Progenitor cell of endocrine pancreas (in vitro differentiated cells): ENCODE data around the gene SEMA3G. TPM values are rescaled to one million over a fixed set of nuclear protein-coding genes. Genes with fewer than 3 reads are reported as not detected.

Experiments used
- DNase-seq: peaks from one replicate; pipeline ENCODE4 v3.0.0; 2021; ENCODE audit warnings: low spot score; ENCODE audit not compliant: unreplicated experiment
- H3K27ac Mint-ChIP-seq: 2 replicates; pipeline ENCODE4 v1.8.0; 2021; ENCODE audit warnings: mild to moderate bottlenecking, moderate library complexity, mixed read lengths
- H3K27me3 Mint-ChIP-seq: 2 replicates; pipeline ENCODE4 v1.8.0; 2021; ENCODE audit warnings: mixed read lengths
- H3K36me3 Mint-ChIP-seq: 2 replicates; pipeline ENCODE4 v1.8.0; 2022; ENCODE audit warnings: mixed read lengths; ENCODE audit not compliant: insufficient read depth
- H3K4me1 Mint-ChIP-seq: 2 replicates; pipeline ENCODE4 v1.8.0; 2021; ENCODE audit warnings: low read depth, mixed read lengths
- H3K4me3 Mint-ChIP-seq: 2 replicates; pipeline ENCODE4 v1.8.0; 2021; ENCODE audit warnings: low read depth, mild to moderate bottlenecking, moderate library complexity, mixed read lengths
- H3K9me3 Mint-ChIP-seq: 2 replicates; pipeline ENCODE4 v1.8.0; 2021; ENCODE audit warnings: low read depth, mixed read lengths
- CTCF ChIP-seq: fragments of 200-600 bp; sonication (generic); IDR thresholded peaks from one replicate; pipeline ENCODE4 v1.5.0; 2021; ENCODE audit warnings: antibody characterized with exemption, mild to moderate bottlenecking; ENCODE audit not compliant: unreplicated experiment
- total RNA-seq: library from RNA; stranded (reverse); gene quantifications from 2 replicates; pipeline ENCODE4 v1.2.1, GENCODE V29; 2021

The SEMA3G gene
- total RNA-seq, 1 donor from 2014 or later, result 0.79 TPM

GRCh38 chr3:52415800-52416199, 29.1 kb downstream of the SEMA3G start:
- no peak for DNase-seq
- H3K27me3 Mint-ChIP-seq, result no peaks in the 10 kb centered on the region
- H3K27ac Mint-ChIP-seq, result no peak overlapping the region
- peaks cover 10% of the 10 kb centered on the region for H3K4me1 Mint-ChIP-seq
- no peak for TF ChIP-seq CTCF
- H3K36me3 Mint-ChIP-seq, result peaks cover 1% of the 10 kb centered on the region
- H3K4me3 Mint-ChIP-seq, result no peak overlapping the region
- no peaks in the 10 kb centered on the region for H3K9me3 Mint-ChIP-seq

GRCh38 chr3:52408466-52408865, 36.4 kb downstream of the SEMA3G start:
- TF ChIP-seq CTCF, result no peak
- DNase-seq, result no peak
- Mint-ChIP-seq H3K4me1 (peaks cover 22% of the 10 kb centered on the region), H3K36me3 (peaks cover 6% of the 10 kb centered on the region), H3K4me3 (peak overlapping the region; percentile 82), H3K27ac (peak overlapping the region; percentile 94), H3K27me3 (no peaks in the 10 kb centered on the region), H3K9me3 (no peaks in the 10 kb centered on the region)

- Mint-ChIP-seq H3K36me3 (peaks cover 7% of the 10 kb centered on the region), H3K9me3 (no peaks in the 10 kb centered on the region), H3K4me1 (peaks cover 22% of the 10 kb centered on the region), H3K4me3 (peak overlapping the region; percentile 82), H3K27ac (no peak overlapping the region), H3K27me3 (no peaks in the 10 kb centered on the region)
- DNase-seq, result no peak
- TF ChIP-seq CTCF, result no peak
Observed at GRCh38 chr3:52407779-52408178, 37.1 kb downstream of the SEMA3G start.

- TF ChIP-seq CTCF, result no peak
- Mint-ChIP-seq H3K36me3 (peaks cover 8% of the 10 kb centered on the region), H3K27me3 (no peaks in the 10 kb centered on the region), H3K9me3 (no peaks in the 10 kb centered on the region), H3K4me3 (no peak overlapping the region), H3K27ac (no peak overlapping the region), H3K4me1 (peaks cover 22% of the 10 kb centered on the region)
- no peak for DNase-seq
Observed at GRCh38 chr3:52406791-52407510, 38.0 kb downstream of the SEMA3G start.

- Mint-ChIP-seq H3K4me1 (peaks cover 17% of the 10 kb centered on the region), H3K9me3 (no peaks in the 10 kb centered on the region), H3K27ac (no peak overlapping the region), H3K27me3 (no peaks in the 10 kb centered on the region), H3K4me3 (no peak overlapping the region), H3K36me3 (peaks cover 8% of the 10 kb centered on the region)
- no peak for DNase-seq
- no peak for TF ChIP-seq CTCF
Observed at GRCh38 chr3:52406231-52406661, 38.7 kb downstream of the SEMA3G start.
